Fibroblast of skin of left quadriceps (primary cell): Measurements from ENCODE around the gene NR3C2.

Source experiments
- DNase-seq, 2 experiments: peaks; one replicate each; pipeline ENCODE4 v3.0.0-alpha.2; 2013; ENCODE audit warnings: low read depth in 2 of 2

Gene NR3C2

DNA sequence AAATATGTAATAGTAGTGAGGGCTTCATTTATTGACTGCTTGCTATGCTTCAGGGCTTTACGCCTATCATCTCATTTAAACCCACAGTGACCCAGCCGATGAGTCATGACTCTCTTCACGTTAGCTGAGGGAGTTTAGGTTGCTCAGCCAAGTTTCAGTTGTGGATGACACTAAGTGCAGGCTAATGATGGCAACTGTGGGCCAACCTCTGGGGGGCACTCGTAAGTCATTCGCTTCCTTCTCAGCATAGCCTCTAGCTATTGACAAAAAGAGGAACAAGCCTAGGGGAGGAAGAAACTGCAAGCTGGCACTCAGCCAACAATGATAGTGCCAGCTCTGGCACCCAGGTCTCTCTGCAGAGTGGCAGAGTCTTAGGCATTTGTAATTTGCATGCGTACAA is 385.3 kb downstream of the NR3C2 start:
- peak; percentile 5 to 17 for DNase-seq

DNA sequence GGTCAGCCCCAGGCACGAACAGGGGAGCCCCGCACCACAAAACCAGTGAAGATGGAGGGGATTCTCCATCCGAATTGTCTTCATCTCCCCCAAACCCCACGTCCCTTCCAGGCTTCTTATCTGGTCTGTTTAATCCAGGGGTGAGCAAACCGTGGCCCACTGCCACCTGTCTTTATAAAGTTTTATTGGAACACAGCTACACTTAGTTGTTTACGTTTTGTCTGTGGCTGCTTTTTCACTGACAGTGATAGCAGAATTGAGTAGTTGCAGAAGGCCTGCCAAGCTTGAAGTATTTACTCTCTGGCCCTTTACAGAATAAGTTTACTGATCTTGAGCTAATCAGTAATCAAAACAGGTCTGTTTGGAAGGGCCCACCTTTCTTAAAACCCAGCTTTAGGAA is 386.4 kb downstream of the NR3C2 start:
- no peak for DNase-seq

DNA sequence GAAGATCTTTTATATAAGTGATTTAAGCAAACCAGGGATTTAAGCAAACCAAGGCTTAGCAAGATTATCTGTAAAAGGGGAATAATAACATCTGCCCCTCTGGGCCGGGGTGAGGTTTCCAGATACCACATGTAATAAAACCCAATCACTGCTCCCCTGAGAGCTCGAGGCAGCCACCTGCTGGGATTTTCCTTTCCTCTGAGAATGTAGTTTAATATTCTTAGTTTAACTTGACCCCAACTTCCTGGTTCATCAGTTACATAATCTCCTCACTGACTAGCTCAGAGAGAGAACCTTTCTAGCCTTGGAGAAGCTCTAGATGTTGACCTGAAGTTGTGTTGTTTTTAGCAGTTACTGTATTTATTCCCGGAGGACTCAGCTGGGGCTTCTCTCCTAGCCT is 387.9 kb downstream of the NR3C2 start:
- DNase-seq, result no peak

DNA sequence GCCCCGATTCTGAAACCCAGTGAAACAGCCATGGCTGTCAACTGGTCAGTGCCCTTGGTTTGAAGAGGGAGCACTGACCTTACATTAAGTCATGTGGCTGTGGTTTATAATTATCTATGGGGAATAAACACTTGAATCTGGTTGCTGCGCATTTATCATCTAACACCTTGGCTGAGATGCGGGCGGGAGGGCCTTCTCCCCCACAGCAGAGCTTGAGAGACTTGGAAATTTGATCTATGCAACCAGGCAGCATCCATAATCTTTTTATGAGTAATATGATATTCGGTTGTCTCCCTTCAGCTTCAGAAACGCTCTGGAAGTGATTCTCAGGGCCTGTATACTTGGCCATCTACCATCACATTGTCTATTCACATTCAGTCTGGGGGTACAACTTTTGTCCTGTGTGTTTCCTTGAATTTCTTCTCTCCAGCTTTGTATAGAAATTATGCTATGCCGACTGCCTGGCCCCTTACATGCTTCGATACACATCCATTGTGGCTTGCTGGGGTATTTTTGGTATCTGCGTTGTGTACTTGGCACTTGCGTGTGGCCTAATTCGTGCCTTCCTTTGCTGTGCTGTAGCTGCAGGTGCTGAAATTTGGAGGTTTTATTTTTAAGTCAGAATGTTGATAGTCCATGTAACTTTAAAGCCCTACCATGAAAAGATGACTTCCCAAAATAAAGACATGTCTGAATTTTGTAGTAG is 388.8 kb downstream of the NR3C2 start:
- DNase-seq, result no peak

DNA sequence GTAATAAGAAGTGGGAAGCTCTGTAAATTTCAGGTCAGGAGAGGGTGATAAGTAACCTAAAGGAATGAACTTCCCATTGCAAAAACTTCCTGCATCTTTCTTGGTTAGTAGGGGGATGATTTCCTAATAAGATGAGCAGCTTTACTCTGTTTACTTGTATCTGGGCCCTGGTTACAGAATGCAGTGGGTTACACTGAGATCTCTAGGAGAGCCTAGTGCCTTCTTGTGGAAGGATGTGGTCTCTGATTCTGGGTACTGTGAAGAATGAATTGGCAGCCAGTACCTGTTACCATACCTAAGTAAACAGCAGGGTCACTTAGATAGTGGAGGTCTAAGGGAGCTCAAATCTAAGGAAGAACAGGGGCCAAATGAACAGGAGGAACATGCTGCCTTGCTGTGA is 389.8 kb downstream of the NR3C2 start:
- DNase-seq, result no peak

DNA sequence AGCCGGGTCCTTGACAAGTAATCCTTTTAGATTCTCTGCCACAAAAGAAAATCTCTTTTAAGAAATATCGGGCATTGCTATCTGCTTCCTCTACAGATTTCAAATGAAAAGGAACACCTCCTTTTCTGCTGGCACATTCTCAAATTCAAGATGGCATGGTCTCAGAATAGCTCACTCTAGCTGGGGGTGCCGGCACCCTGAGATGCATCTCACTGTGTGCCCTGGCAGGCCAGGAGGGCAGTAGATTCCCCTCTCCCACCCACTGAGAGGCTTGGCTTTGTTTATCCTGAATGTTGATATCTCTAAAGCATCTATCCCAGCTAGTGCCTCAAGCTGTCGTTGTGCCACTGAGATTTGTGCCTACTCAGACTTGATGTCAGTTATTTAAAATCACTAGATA is 390.8 kb downstream of the NR3C2 start:
- no peak for DNase-seq

DNA sequence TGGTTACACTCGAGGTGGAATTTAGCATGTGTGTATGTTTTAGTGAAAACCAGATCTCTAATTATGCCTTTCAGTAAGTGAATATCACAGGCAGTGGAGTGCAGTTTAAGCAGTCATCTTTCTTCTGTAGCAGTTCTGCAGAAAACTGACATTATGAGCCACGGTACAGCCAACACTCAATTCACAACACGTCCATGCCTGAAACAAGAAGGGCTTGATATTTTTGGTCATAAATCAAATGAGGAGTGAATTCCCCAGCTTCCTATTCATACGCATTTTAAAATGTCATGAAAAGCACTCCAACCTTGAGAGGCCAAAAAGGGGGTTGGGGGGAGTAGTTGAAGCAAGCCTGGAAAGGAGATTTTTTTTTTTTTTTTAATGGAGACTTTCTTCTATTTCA is 393.6 kb downstream of the NR3C2 start:
- no peak for DNase-seq

DNA sequence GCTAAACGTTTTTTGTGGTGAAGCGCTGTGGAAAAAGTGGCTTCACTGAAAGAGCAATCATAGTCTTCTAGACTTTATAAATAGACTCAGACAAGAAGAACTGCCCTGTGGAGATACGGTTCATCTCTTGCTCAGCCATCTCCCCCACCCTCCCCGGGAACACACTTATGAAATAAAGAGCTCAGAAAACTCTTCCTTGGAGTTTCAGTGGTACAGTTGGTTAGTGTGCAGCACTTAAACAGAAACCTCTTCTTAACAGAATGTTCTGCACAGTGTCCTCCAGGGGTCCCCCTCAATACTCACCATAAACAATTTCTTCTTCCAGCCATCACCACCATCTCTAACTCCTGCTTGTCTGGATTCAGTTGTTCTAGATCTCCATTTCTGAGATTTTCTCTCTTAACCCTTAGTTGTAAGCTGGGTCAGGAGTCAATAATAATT is 397.3 kb downstream of the NR3C2 start:
- DNase-seq, result no peak

DNA sequence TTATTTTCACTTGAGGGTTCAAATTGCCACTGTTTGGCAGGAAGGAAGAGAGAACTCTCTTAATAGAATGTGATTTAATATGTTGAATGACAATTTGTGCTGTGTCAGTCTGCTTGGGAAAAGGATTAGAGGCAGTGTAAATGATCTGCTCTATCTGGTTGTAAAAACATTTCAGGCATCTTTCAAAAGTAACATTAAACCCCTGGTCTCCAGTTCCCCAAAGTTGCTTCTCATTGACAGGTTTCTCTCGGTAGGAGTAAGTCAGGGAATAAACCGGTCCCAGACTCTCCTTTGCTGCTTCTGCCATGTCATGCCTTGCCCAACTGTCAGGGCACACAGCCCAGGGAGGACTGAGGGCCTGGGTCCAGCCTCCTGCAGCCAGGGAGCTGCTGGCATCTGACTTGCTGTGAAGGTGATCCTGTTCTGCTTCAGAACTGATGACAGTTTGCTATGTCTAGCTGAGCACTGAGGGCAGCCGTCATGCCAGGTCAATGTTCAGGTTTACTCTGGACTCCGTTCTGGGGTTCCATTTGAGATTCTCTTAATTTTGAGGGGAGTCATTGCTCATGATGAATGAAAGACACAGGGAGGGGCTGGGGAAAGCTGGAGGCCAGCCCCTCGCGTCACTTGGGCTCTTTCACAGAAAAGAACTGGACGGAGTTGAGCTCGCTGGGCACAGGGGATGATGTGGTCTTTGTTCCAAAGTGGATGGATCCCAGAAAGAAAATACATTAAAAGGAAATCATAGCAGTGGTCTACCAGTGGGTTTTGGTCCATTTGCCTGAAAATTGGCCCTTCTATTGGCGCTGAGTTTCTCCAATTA is 397.9 kb downstream of the NR3C2 start:
- no peak for DNase-seq

DNA sequence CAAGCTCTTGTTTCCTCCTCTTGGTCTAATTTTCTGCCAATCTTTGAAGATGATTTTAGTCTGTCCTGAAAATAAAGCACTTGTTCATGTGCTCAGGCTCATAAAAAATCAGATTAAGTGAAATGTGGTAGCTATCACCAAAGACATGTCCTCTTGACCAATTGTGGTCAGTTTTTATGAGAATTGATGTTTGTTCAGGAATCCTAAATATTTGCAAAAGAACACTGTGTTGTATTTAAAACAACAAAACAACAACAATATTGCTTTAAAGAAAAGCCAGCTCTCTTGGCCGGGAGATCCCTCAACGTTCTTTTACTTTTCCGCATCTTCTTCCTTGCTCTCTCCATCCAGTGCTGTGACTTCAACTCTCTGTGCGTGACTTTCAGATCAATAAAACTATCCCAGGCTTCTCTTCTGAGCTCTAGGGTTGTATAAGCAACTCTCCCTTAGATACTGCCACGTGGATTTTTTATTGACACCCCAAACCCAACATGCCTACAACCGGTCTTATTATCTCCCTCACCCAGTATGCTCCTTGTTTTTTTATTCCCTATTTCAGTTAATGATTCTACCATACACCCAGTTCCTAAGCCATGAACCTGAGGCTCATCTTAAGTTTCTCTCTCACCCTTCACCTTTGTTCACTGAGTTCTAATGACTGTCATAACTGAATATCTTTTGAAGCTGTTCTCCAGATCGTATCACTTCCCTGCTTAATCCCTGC is 400.4 kb downstream of the NR3C2 start:
- no peak for DNase-seq

DNA sequence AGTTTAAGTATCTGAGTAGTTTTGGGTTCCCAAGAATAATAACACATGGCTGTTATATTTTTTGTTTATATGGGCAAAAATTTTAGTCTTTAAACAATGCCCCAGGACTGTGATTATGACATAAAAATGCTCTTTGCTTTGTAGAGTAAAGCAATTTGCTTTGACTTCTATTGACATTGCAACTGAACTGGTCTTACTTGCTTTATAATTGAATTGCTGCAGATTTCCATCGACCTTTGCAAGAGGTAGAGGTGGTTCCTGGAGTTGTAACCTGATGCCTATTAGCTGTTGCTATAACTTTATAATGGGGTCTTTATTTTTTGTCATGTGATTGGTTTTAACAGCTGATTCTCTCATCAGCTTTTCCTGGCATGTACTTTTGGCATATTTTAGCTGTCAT is 407.4 kb downstream of the NR3C2 start:
- DNase-seq, result no peak

DNA sequence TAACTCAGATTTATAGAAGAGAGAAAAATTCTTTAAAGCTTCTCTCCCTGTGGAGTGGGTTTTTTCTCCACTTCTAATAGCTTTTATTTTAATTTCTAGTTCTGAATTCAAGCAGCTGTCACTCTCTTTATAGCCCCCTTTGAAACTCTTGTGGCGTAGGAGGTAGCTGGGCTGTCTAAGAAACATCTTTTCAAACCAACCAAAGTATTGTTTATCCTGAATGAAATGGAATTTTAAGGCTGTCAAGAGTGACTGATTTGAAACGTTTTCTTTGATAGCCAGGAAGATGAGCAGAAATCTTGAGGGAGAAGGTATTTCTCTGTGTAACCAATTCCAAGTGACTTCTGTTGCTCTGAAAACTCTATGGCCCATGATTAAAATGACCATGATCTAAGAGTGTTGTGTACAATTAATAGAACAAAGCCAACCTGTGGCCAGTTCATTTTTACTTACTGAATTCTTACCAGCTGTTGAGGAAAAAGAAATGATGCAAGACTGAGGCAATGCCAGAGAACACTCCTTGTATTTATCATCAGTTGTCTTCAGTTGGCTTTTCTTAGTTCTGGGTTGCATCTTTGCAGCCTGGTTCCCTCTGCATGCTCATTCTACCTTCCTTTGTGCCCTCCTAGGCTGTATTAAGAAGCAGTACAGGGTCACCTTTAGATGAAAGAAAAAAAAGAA is 411.9 kb downstream of the NR3C2 start:
- DNase-seq, result peak; percentile 61 to 68

DNA sequence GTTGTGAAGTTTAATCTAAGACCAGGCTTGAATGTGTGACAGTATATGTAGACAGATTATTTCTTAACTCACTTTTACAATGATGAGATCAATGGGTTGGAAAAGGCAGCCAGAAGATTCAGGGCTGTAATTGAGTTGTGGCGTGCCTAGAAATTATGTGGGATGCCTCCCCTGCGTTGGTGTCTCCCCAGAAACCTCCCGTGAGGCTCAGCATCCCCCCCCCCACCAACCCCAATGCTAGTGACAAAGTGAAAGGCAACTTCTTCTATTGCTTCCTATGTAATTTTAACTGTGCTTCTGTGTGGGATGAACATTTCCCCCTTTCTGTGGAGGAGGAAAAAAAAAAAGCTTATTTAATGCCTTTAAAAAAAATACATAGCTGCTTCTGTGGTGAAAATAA is 412.4 kb downstream of the NR3C2 start:
- no peak for DNase-seq
